ENCODE results near the gene ZMYND15. TPM values are rescaled to one million over a fixed set of nuclear protein-coding genes. Genes with fewer than 3 reads are reported as not detected.

ZMYND15 gene
- total RNA-seq, 2 donors from 2014 or later = 0.91 to 7.3 TPM

- whole genome bisulfite sequencing = 85% methylated on average over 10 of the region's 10 CpGs
- TF ChIP-seq POLR2AphosphoS5 (IDR thresholded peaks at IDR 0.05) (no peak), POLR2A (IDR thresholded peaks at IDR 0.05) (no peak), CTCF (IDR thresholded peaks at IDR 0.05) (no peak)
- Histone ChIP-seq H3K4me3 (no peak overlapping the region), H3K36me3 (no peaks in the 10 kb centered on the region), H3K27me3 (replicated peaks; ENCODE audit: insufficient read depth) (no peaks in the 10 kb centered on the region), H3K4me1 (replicated peaks) (no peaks in the 10 kb centered on the region), H3K27ac (no peak overlapping the region), H3K9me3 (no peaks in the 10 kb centered on the region)
- intact Hi-C loops (cut with DNase I) = no loop called here
- no peak for DNase-seq (ENCODE audit: low spot score)
Observed at GRCh38 chr17:4759776-4760236, 20.2 kb downstream of the ZMYND15 start.

DNA sequence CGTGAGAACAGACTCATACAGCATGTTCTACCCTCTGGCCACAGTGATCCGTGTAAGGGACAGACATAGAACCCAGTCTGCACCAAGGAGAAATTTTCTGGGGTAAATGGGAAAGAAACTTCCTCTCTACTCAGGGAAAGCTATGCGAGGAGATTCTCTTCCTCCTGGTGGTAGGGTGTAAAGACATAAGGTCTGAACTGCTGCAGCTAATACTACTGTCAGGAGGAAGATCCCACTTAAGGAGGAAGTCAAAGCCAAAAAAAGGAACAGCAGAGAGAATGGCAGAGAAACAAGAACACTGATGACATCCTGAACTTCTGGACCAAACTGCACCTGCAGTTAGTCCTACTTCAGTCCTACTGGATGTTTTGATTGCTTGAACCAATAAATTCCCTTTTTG is 25.0 kb downstream of the ZMYND15 start:
- intact Hi-C loops (cut with DNase I) = no loop called here
- Histone ChIP-seq H3K4me1 (replicated peaks) (no peaks in the 10 kb centered on the region), H3K27me3 (replicated peaks; ENCODE audit: insufficient read depth) (no peaks in the 10 kb centered on the region), H3K36me3 (no peaks in the 10 kb centered on the region), H3K9me3 (no peaks in the 10 kb centered on the region), H3K4me3 (no peak overlapping the region), H3K27ac (no peak overlapping the region)
- WGBS = 64% methylated on average over 3 of the region's 3 CpGs
- no peak for DNase-seq (ENCODE audit: low spot score)
- TF ChIP-seq POLR2A (IDR thresholded peaks at IDR 0.05) (no peak), POLR2AphosphoS5 (IDR thresholded peaks at IDR 0.05) (no peak), CTCF (IDR thresholded peaks at IDR 0.05) (no peak)

- Histone ChIP-seq H3K27me3 (replicated peaks; ENCODE audit: insufficient read depth) (no peaks in the 10 kb centered on the region), H3K36me3 (no peaks in the 10 kb centered on the region), H3K27ac (no peak overlapping the region), H3K4me1 (replicated peaks) (no peaks in the 10 kb centered on the region), H3K4me3 (no peak overlapping the region), H3K9me3 (no peaks in the 10 kb centered on the region)
- DNase-seq (ENCODE audit: low spot score) = no peak
- intact Hi-C loops (cut with DNase I) = no loop called here
- TF ChIP-seq POLR2AphosphoS5 (IDR thresholded peaks at IDR 0.05) (no peak), CTCF (IDR thresholded peaks at IDR 0.05) (no peak), POLR2A (IDR thresholded peaks at IDR 0.05) (no peak)
- 71% methylated on average over 3 of the region's 3 CpGs for WGBS
Observed at GRCh38 chr17:4766201-4766600, 26.6 kb downstream of the ZMYND15 start.

- DNase-seq (ENCODE audit: low spot score) = no peak
- TF ChIP-seq POLR2A (IDR thresholded peaks at IDR 0.05) (no peak), CTCF (IDR thresholded peaks at IDR 0.05) (no peak), POLR2AphosphoS5 (IDR thresholded peaks at IDR 0.05) (no peak)
- intact Hi-C loops (cut with DNase I) = no loop called here
- WGBS = 86% methylated on average over 9 of the region's 9 CpGs
- no peaks in the 10 kb centered on the region for H3K36me3 ChIP-seq
- no peaks in the 10 kb centered on the region for H3K9me3 ChIP-seq
- no peaks in the 10 kb centered on the region for H3K4me1 ChIP-seq (replicated peaks)
- H3K4me3 ChIP-seq = no peak overlapping the region
- no peak overlapping the region for H3K27ac ChIP-seq
- H3K27me3 ChIP-seq (replicated peaks; ENCODE audit: insufficient read depth) = no peaks in the 10 kb centered on the region
Observed at GRCh38 chr17:4766723-4767122, 27.1 kb downstream of the ZMYND15 start.

DNA sequence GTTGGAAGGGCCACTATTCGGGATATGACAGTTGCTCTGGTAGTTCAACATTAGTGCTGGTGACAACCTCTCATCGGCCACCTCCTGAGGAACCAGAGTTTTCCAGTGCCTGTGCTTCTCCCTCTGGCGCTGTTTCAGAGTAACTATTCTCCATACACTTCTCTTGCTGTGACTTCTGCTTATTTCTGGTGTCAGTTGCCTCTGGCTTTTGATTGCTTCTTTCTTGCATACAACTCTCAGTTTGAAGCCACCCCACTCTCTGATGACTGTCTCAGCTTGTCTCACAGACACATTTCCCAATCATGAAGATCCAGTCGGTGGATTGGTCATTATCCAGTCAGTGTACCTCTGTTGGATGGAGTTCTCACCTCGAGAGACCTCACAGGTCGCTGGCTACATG is 28.7 kb downstream of the ZMYND15 start:
- DNase-seq (ENCODE audit: low spot score) = no peak
- Histone ChIP-seq H3K27ac (no peak overlapping the region), H3K9me3 (no peaks in the 10 kb centered on the region), H3K27me3 (replicated peaks; ENCODE audit: insufficient read depth) (no peaks in the 10 kb centered on the region), H3K4me1 (replicated peaks) (no peaks in the 10 kb centered on the region), H3K4me3 (no peak overlapping the region), H3K36me3 (no peaks in the 10 kb centered on the region)
- intact Hi-C loops (cut with DNase I) = no loop called here
- 82% methylated on average over 6 of the region's 6 CpGs for WGBS
- TF ChIP-seq POLR2AphosphoS5 (IDR thresholded peaks at IDR 0.05) (no peak), CTCF (IDR thresholded peaks at IDR 0.05) (no peak), POLR2A (IDR thresholded peaks at IDR 0.05) (no peak)

All from prostate gland (tissue), 2 donors.